HepG2 (cell line): ENCODE data around the gene DTNB. TPM values are rescaled to one million over a fixed set of nuclear protein-coding genes. Genes with fewer than 3 reads are reported as not detected.

Experiments
- ATAC-seq: fragments of 200-7000 bp; cut with Tn5 transposase; 3 replicates; pipeline ENCODE4 v1.9.1; 2020; ENCODE audit warnings: mild to moderate bottlenecking, moderate library complexity
- BruUV-seq: library from RNA; stranded (reverse); fragments of 400-500 nt; replicated peaks from 2 replicates; lab custom pipeline; 2021; lab: Mats Ljungman, UMichigan
- CTCF ChIA-PET: fragments of 300-600 bp; formaldehyde crosslinking; extraction: SDS; loops from one replicate; lab custom pipeline; 2021; ENCODE audit warnings: low total read pairs, inconsistent platforms, low intra/inter-chr PET ratio; lab: Yijun Ruan, JAX
- POLR2A ChIA-PET: fragments of 350-600 bp; sonication (Branson Sonifier 250); formaldehyde crosslinking; loops from one replicate; lab custom pipeline; 2020; ENCODE audit warnings: antibody characterized with exemption, inconsistent platforms; lab: Yijun Ruan, JAX
- DNase-seq: peaks from one replicate; pipeline ENCODE4 v3.0.0-alpha.2; 2015; ENCODE audit warnings: low spot score
- FAIRE-seq: peaks from 3 replicates; lab custom pipeline; 2011; peaks lifted over from hg19 to GRCh38; lab: Jason Lieb, UNC
- H2AFZ ChIP-seq: one replicate; pipeline ENCODE4 v1.6.1; 2011; ENCODE audit warnings: low read length, inconsistent platforms
- H3K27ac ChIP-seq: fragments of 300-600 bp; 3 replicates; pipeline ENCODE4 v1.8.0; 2011; ENCODE audit warnings: mixed run types, mild to moderate bottlenecking, mixed read lengths, low read length, inconsistent platforms; ENCODE audit not compliant: insufficient read depth; ENCODE audit errors: extremely low read length
- H3K27me3 ChIP-seq, 2 experiments: fragments of 200-600 bp in 1 of 2; 2 replicates in 1 of 2; 3 replicates in 1 of 2; pipeline versions ENCODE4 v1.6.0 to v1.8.0; 2011; ENCODE audit warnings: low read length in 2 of 2, mild to moderate bottlenecking in 2 of 2, moderate library complexity in 2 of 2, inconsistent platforms in 1 of 2; ENCODE audit not compliant: insufficient read depth in 2 of 2, control insufficient read depth in 1 of 2
- H3K36me3 ChIP-seq, 2 experiments: fragments of 200-600 bp in 1 of 2; replicated peaks in 1 of 2; 2 replicates in 1 of 2; 3 replicates in 1 of 2; pipeline versions ENCODE4 v1.5.1 to v1.8.0; 2011; ENCODE audit warnings: low read length in 2 of 2, inconsistent platforms in 1 of 2; ENCODE audit not compliant: insufficient read depth in 2 of 2, control insufficient read depth in 1 of 2
- H3K4me1 ChIP-seq: 2 replicates; pipeline ENCODE4 v1.5.1; 2012; ENCODE audit warnings: low read length, inconsistent platforms; ENCODE audit not compliant: insufficient read depth
- H3K4me2 ChIP-seq: 2 replicates; pipeline ENCODE4 v1.6.0; 2011; ENCODE audit warnings: low read depth, low read length, inconsistent platforms
- H3K4me3 ChIP-seq, 3 experiments: fragments of 200-600 bp in 1 of 3; sonication (generic), shearing (Covaris generic) in 1 of 3; replicated peaks in 1 of 3; 2 replicates each; pipeline ENCODE4 v1.5.1; 2011 to 2016; ENCODE audit warnings: low read length in 3 of 3, inconsistent platforms in 2 of 3, low read depth in 2 of 3, mild to moderate bottlenecking in 2 of 3, control low read depth in 1 of 3, mixed read lengths in 1 of 3; ENCODE audit not compliant: insufficient read depth in 1 of 3
- H3K79me2 ChIP-seq: one replicate; pipeline ENCODE4 v1.6.1; 2011; ENCODE audit warnings: low read length, inconsistent platforms; ENCODE audit not compliant: insufficient read depth
- H3K9ac ChIP-seq: 2 replicates; pipeline ENCODE4 v1.6.0; 2011; ENCODE audit warnings: mild to moderate bottlenecking, low read depth, low read length, inconsistent platforms; ENCODE audit not compliant: insufficient read depth
- H3K9me3 ChIP-seq: 2 replicates; pipeline ENCODE4 v1.5.1; 2012; ENCODE audit warnings: mild to moderate bottlenecking, low read length
- H4K20me1 ChIP-seq: 2 replicates; pipeline ENCODE4 v1.6.0; 2011; ENCODE audit warnings: inconsistent platforms, mild to moderate bottlenecking, low read length, moderate library complexity; ENCODE audit not compliant: insufficient read depth
- ARNT ChIP-seq: fragments of 450-650 bp; IDR thresholded peaks from 2 replicates; pipeline ENCODE4 v1.6.1; 2017
- ATM ChIP-seq: fragments of 450-650 bp; IDR thresholded peaks from 2 replicates; pipeline ENCODE4 v1.7.1; 2017; ENCODE audit warnings: mild to moderate bottlenecking, borderline replicate concordance
- BORCS8-MEF2B ChIP-seq: sonication (generic); formaldehyde crosslinking; IDR thresholded peaks from 2 replicates; pipeline ENCODE4 v1.8.0; 2022; ENCODE audit warnings: mild to moderate bottlenecking, missing genetic modification reagents
- E2F1 ChIP-seq: sonication (generic); formaldehyde crosslinking; IDR thresholded peaks from 2 replicates; pipeline ENCODE4 v1.5.0; 2020; ENCODE audit warnings: missing genetic modification reagents
- HOMEZ ChIP-seq: IDR thresholded peaks from 2 replicates; pipeline ENCODE4 v1.6.1; 2016; ENCODE audit warnings: low read depth
- THYN1 ChIP-seq: sonication (generic); formaldehyde crosslinking; IDR thresholded peaks from 2 replicates; pipeline ENCODE4 v1.8.1; 2023; ENCODE audit warnings: low read depth, mild to moderate bottlenecking, moderate library complexity, missing genetic modification reagents, borderline replicate concordance
- ZNF780A ChIP-seq: sonication (generic); formaldehyde crosslinking; IDR thresholded peaks from 2 replicates; pipeline ENCODE4 v1.8.0; 2022; ENCODE audit warnings: mild to moderate bottlenecking, missing genetic modification reagents, moderate library complexity
- ZNF800 ChIP-seq: sonication (generic); formaldehyde crosslinking; IDR thresholded peaks from 2 replicates; pipeline ENCODE4 v1.4.0; 2020; ENCODE audit warnings: missing genetic modification reagents
- ZNF841 ChIP-seq: sonication (generic); formaldehyde crosslinking; IDR thresholded peaks from 2 replicates; pipeline ENCODE4 v1.8.1; 2023; ENCODE audit warnings: missing genetic modification reagents, borderline replicate concordance
- WGBS: methylation state at CpG from one replicate; pipeline ENCODE4 v1.1.6; 2017; ENCODE audit warnings: low lambda C conversion rate; 5-methylcytosine and 5-hydroxymethylcytosine counted together
- in situ Hi-C: cut with HindIII; loops from 2 replicates; pipeline ENCODE4 v1.10.0; 2017; ENCODE audit warnings: low pct_unique_long_range_greater_than_20kb; ENCODE audit not compliant: extremely low pct_ligation_motif_present
- intact Hi-C: fragments of 100-400 bp; cut with micrococcal nuclease; formaldehyde crosslinking; loops from one replicate; pipeline ENCODE4 v1.10.0; 2022; ENCODE audit not compliant: unreplicated experiment
- polyA plus RNA-seq, 8 experiments: library from polyadenylated mRNA; depleted of rRNA in 3 of 8; stranded (reverse) in 7 of 8; unstranded in 1 of 8; fragments of >200 nt; fragmentation: Illumina TruSeq in 4 of 8; extraction: Trizol in 4 of 8; gene quantifications; 2 replicates each; pipeline versions ENCODE4 v1.2.1 to v1.2.3, GENCODE V29; 2011 to 2016; ENCODE audit warnings: low read depth in 4 of 8, missing spikeins in 1 of 8, mixed read lengths in 1 of 8; ENCODE audit not compliant: insufficient read depth in 1 of 8
- total RNA-seq, 5 experiments: library from RNA; depleted of rRNA; stranded (reverse); fragments of >200 nt; fragmentation: Illumina TruSeq; extraction: Trizol; gene quantifications; 2 replicates each; pipeline ENCODE4 v1.2.3, GENCODE V29; 2016; ENCODE audit warnings: low read depth in 1 of 5
- TF ChIP-seq, protein P1 (sequence below): fragments of 450-650 bp; IDR thresholded peaks from 2 replicates; pipeline ENCODE4 v1.6.1; 2017; ENCODE audit warnings: mild to moderate bottlenecking

DTNB gene
- total and polyA plus RNA-seq, 2 of the 13 experiments (the other 11 are each of a cell fraction or from before 2014, with no cell fraction given) = 14.4 to 23.9 TPM

DNA sequence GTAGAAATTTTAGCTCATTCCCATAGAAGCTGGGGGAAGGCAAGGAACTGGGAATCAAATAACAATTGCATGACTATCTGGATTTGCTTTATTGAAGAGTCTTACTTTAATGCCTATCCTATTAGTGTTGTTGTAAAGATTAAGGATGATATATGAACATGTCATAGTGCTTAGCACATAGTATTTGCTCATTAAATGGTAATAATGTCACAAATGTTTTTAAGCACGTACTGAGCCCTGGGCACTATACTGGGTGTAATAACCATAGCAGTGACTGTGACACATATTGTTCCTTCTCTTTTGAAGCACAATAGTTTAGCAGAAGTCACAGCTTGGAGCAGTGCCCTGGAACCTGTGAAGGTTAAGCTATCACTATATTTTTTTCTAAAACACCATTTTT, 47.2 kb upstream of the DTNB start:
- Histone ChIP-seq H3K4me2 (no peak overlapping the region), H3K9ac (no peak overlapping the region), H2AFZ (no peak overlapping the region), H3K36me3 (no peaks in the 10 kb centered on the region), H3K4me1 (peaks cover 3% of the 10 kb centered on the region), H3K27ac (no peak overlapping the region), H3K27me3 (peaks cover 0 to 9% of the 10 kb centered on the region in 2 experiments; a peak in 2 of 5 replicates), H3K79me2 (no peaks in the 10 kb centered on the region), H3K9me3 (no peaks in the 10 kb centered on the region), H3K4me3 (no peak overlapping the region), H4K20me1 (no peaks in the 10 kb centered on the region)
- TF ChIP-seq ATM = no peak
- no peak for TF ChIP-seq ARNT
- no peak for TF ChIP-seq E2F1 (CRISPR knock-in tag)
- TF ChIP-seq, protein P1, sequence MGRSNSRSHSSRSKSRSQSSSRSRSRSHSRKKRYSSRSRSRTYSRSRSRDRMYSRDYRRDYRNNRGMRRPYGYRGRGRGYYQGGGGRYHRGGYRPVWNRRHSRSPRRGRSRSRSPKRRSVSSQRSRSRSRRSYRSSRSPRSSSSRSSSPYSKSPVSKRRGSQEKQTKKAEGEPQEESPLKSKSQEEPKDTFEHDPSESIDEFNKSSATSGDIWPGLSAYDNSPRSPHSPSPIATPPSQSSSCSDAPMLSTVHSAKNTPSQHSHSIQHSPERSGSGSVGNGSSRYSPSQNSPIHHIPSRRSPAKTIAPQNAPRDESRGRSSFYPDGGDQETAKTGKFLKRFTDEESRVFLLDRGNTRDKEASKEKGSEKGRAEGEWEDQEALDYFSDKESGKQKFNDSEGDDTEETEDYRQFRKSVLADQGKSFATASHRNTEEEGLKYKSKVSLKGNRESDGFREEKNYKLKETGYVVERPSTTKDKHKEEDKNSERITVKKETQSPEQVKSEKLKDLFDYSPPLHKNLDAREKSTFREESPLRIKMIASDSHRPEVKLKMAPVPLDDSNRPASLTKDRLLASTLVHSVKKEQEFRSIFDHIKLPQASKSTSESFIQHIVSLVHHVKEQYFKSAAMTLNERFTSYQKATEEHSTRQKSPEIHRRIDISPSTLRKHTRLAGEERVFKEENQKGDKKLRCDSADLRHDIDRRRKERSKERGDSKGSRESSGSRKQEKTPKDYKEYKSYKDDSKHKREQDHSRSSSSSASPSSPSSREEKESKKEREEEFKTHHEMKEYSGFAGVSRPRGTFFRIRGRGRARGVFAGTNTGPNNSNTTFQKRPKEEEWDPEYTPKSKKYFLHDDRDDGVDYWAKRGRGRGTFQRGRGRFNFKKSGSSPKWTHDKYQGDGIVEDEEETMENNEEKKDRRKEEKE = no peak
- no peak for TF ChIP-seq ZNF841 (CRISPR knock-in tag)
- no peak for TF ChIP-seq ZNF800
- no peak for TF ChIP-seq HOMEZ (CRISPR knock-in tag)
- TF ChIP-seq ZNF780A (CRISPR knock-in tag) = no peak
- TF ChIP-seq THYN1 (CRISPR knock-in tag) = no peak
- no peak for TF ChIP-seq BORCS8-MEF2B (CRISPR knock-in tag)
- DNase-seq (no peak), ATAC-seq (no peak), FAIRE-seq (no peak)
- 63% methylated on average over 1 of the region's 1 CpG for WGBS
- no TSS peak for BruUV-seq
- POLR2A ChIA-PET = no interaction called here
- CTCF ChIA-PET = no interaction called here
- in situ Hi-C loops (no loop called here), intact Hi-C loops (no loop called here)
